GM10248 (cell line): ENCODE data around the gene COLEC11.

ENCODE experiments used
- CTCF ChIA-PET: fragments of 300-600 bp; sonication (Branson Sonifier 250); formaldehyde crosslinking; extraction: SDS; loops from one replicate; lab custom pipeline; 2021; ENCODE audit warnings: antibody characterized with exemption; lab: Yijun Ruan, JAX
- POLR2A ChIA-PET: fragments of 350-650 bp; sonication (Branson Sonifier 250); formaldehyde crosslinking; extraction: SDS; loops from one replicate; lab custom pipeline; 2020; ENCODE audit warnings: antibody characterized with exemption; lab: Yijun Ruan, JAX
- DNase-seq: peaks from one replicate; pipeline ENCODE4 v3.0.0; 2012; ENCODE audit errors: extremely low spot score
- TF ChIP-seq, protein P1 (sequence below): IDR thresholded peaks from 2 replicates; pipeline ENCODE4 v1.5.1; 2012; ENCODE audit warnings: mild to moderate bottlenecking, low read depth; ENCODE audit errors: extremely low read depth, missing control alignments, control extremely low read depth

Gene COLEC11

GRCh38 chr2:3594493-3595281 lies at the start of gene COLEC11:
COLEC11 (plus strand) TSS chr2:3595112; CDS start chr2:3604341, 9,229 bp downstream.
- ChIA-PET POLR2A (no interaction called here), CTCF (interaction anchor here (0.9 to 2.3 kb wide), 6 partner anchors 8 to 57 kb away, joined by 3 to 7 read pairs (median 4); no protein-coding TSS in a partner anchor)
- DNase-seq, result no peak
- TF ChIP-seq, protein P1, sequence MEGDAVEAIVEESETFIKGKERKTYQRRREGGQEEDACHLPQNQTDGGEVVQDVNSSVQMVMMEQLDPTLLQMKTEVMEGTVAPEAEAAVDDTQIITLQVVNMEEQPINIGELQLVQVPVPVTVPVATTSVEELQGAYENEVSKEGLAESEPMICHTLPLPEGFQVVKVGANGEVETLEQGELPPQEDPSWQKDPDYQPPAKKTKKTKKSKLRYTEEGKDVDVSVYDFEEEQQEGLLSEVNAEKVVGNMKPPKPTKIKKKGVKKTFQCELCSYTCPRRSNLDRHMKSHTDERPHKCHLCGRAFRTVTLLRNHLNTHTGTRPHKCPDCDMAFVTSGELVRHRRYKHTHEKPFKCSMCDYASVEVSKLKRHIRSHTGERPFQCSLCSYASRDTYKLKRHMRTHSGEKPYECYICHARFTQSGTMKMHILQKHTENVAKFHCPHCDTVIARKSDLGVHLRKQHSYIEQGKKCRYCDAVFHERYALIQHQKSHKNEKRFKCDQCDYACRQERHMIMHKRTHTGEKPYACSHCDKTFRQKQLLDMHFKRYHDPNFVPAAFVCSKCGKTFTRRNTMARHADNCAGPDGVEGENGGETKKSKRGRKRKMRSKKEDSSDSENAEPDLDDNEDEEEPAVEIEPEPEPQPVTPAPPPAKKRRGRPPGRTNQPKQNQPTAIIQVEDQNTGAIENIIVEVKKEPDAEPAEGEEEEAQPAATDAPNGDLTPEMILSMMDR, result no peak

GRCh38 chr2:3545788-3546478 lies 49.0 kb upstream of the COLEC11 start:
- CTCF ChIA-PET, result interaction anchor here (1.0 kb wide), 1 partner anchor 8 kb away, joined by 3 read pairs; no protein-coding TSS in a partner anchor
- TF ChIP-seq, protein P1, result no peak
- no peak for DNase-seq
- POLR2A ChIA-PET, result no interaction called here

- no peak for DNase-seq
- ChIA-PET CTCF (no interaction called here), POLR2A (no interaction called here)
- TF ChIP-seq, protein P1, result no peak
These were observed 47.0 kb upstream of the COLEC11 start for GRCh38 chr2:3547915-3548314.

DNA sequence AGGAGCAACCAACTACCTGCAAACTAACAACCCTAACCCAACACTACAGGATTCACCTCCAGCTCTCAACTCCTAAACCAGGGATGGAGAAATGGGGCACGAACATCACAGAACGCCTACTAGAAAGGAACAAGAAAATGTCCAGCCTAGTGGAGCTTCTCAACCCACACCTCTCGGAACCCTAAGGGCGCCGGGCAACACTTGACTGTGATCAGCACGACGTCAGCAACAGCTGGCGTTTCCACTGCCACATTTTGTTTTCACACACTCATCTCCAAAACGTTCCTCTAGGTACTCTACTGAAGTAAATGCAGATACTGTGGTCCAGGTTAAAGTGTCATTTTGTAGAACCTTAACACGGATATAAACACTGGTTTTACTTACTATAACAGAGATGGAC lies 41.0 kb upstream of the COLEC11 start:
- no peak for DNase-seq
- CTCF ChIA-PET, result interaction anchor here (1.2 to 1.4 kb wide), 3 partner anchors 8 to 27 kb away, joined by 3 read pairs; no protein-coding TSS in a partner anchor
- TF ChIP-seq, protein P1, result no peak
- POLR2A ChIA-PET, result no interaction called here

- no peak for DNase-seq
- ChIA-PET POLR2A (interaction anchor here (1.0 to 1.4 kb wide), 6 partner anchors 15 to 52 kb away, joined by 3 to 6 read pairs (median 5); partner anchors contain the start of gene RPS7), CTCF (interaction anchor here (0.6 to 2.1 kb wide), 5 partner anchors 16 to 134 kb away, joined by 3 to 13 read pairs (median 5); no protein-coding TSS in a partner anchor)
- TF ChIP-seq, protein P1, result no peak
These were observed 37.2 kb upstream of the COLEC11 start for GRCh38 chr2:3557639-3558204.
